Mucosa of gallbladder (tissue), 1 donor: ENCODE measurements around the gene WWOX. TPM values are rescaled to one million over a fixed set of nuclear protein-coding genes. Genes with fewer than 3 reads are reported as not detected.
A peak's percentile ranks its signal among the peaks of the same experiment; 100 is the strongest.

Experiments
- DNase-seq: peaks from one replicate; pipeline ENCODE4 v3.0.0-alpha.2; 2020; ENCODE audit warnings: low spot score
- total RNA-seq: library from RNA; stranded (reverse); gene quantifications from one replicate; pipeline ENCODE4 v1.2.1, GENCODE V29; 2021
- donor health status: DM: no; HTN: no; CAD: no.

Gene WWOX
- total RNA-seq, 1 donor from 2014 or later, result 28.2 TPM

GRCh38 chr16:79088971-79089370 is 989.5 kb downstream of the WWOX start:
- DNase-seq, result no peak

GRCh38 chr16:79089735-79090284 is 990.4 kb downstream of the WWOX start:
- peak; percentile 18 for DNase-seq

- no peak for DNase-seq
Measured at GRCh38 chr16:79090966-79091365, 991.5 kb downstream of the WWOX start.

- DNase-seq, result no peak
Measured at GRCh38 chr16:79092846-79093245, 993.4 kb downstream of the WWOX start.

GRCh38 chr16:79093554-79093967 is 994.1 kb downstream of the WWOX start:
- DNase-seq, result peak; percentile 16

GRCh38 chr16:79096246-79096645 is 996.8 kb downstream of the WWOX start:
- DNase-seq, result no peak

GRCh38 chr16:79097166-79097565 is 997.7 kb downstream of the WWOX start:
- DNase-seq, result no peak

- DNase-seq, result no peak
Measured at GRCh38 chr16:79097771-79098170, 998.3 kb downstream of the WWOX start.

GRCh38 chr16:79098907-79099306 is 999.5 kb downstream of the WWOX start:
- DNase-seq, result no peak

- DNase-seq, result no peak
Measured at GRCh38 chr16:79099716-79100115, 1000.3 kb downstream of the WWOX start.

- no peak for DNase-seq
Measured at GRCh38 chr16:79100447-79100846, 1001.0 kb downstream of the WWOX start.

- no peak for DNase-seq
Measured at GRCh38 chr16:79101491-79101890, 1002.0 kb downstream of the WWOX start.

GRCh38 chr16:79104567-79104966 is 1005.1 kb downstream of the WWOX start:
- DNase-seq, result no peak

GRCh38 chr16:79107301-79107700 is 1007.8 kb downstream of the WWOX start:
- DNase-seq, result no peak

GRCh38 chr16:79109771-79110170 is 1010.3 kb downstream of the WWOX start:
- DNase-seq, result no peak

- no peak for DNase-seq
Measured at GRCh38 chr16:79110242-79110641, 1010.8 kb downstream of the WWOX start.

GRCh38 chr16:79110953-79111352 is 1011.5 kb downstream of the WWOX start:
- no peak for DNase-seq

GRCh38 chr16:79112462-79112861 is 1013.0 kb downstream of the WWOX start:
- no peak for DNase-seq

- no peak for DNase-seq
Measured at GRCh38 chr16:79113826-79114225, 1014.4 kb downstream of the WWOX start.

- no peak for DNase-seq
Measured at GRCh38 chr16:79114759-79115158, 1015.3 kb downstream of the WWOX start.

- no peak for DNase-seq
Measured at GRCh38 chr16:79121906-79122305, 1022.5 kb downstream of the WWOX start.

GRCh38 chr16:79122343-79122742 is 1022.9 kb downstream of the WWOX start:
- DNase-seq, result no peak

- no peak for DNase-seq
Measured at GRCh38 chr16:79124016-79124756, 1024.7 kb downstream of the WWOX start.

- DNase-seq, result no peak
Measured at GRCh38 chr16:79127766-79128165, 1028.3 kb downstream of the WWOX start.
